H1 (cell line): ENCODE results near the gene DSCAM. TPM values are rescaled to one million over a fixed set of nuclear protein-coding genes. Genes with fewer than 3 reads are reported as not detected.

Experiments used
- CTCF ChIA-PET: fragments of 300-600 bp; sonication (Branson Sonifier 250); formaldehyde crosslinking; loops from one replicate; lab custom pipeline; 2021; ENCODE audit not compliant: partially characterized antibody; lab: Charles Lee
- POLR2A ChIA-PET: fragments of 300-600 bp; sonication (Branson Sonifier 250); formaldehyde crosslinking; loops from one replicate; lab custom pipeline; 2021; ENCODE audit warnings: inconsistent platforms; ENCODE audit not compliant: partially characterized antibody; lab: Charles Lee
- DNase-seq, 2 experiments: peaks; one replicate each; pipeline versions ENCODE4 v3.0.0 to v3.0.0-alpha.2; 2010 to 2022; ENCODE audit warnings: low spot score in 2 of 2, low read depth in 1 of 2, mixed read lengths in 1 of 2
- FAIRE-seq: peaks from 2 replicates; lab custom pipeline; 2011; peaks lifted over from hg19 to GRCh38; lab: Jason Lieb, UNC
- H2AFZ ChIP-seq: 2 replicates; pipeline ENCODE4 v1.8.1; 2012; ENCODE audit warnings: low read length, inconsistent platforms
- H2AK5ac ChIP-seq: 2 replicates; pipeline ENCODE4 v1.6.1; 2013; ENCODE audit warnings: low read depth, low read length
- H2BK120ac ChIP-seq: replicated peaks from 2 replicates; pipeline ENCODE3; 2013; ENCODE audit warnings: low read depth, low read length, inconsistent platforms
- H2BK12ac ChIP-seq: 2 replicates; pipeline ENCODE4 v1.6.1; 2013; ENCODE audit warnings: low read depth, low read length
- H2BK15ac ChIP-seq: 2 replicates; pipeline ENCODE4 v1.6.1; 2013; ENCODE audit warnings: low read length
- H2BK20ac ChIP-seq: 2 replicates; pipeline ENCODE4 v1.6.1; 2013; ENCODE audit warnings: low read length
- H2BK5ac ChIP-seq: 2 replicates; pipeline ENCODE4 v1.6.1; 2013; ENCODE audit warnings: low read depth, low read length
- H3K14ac ChIP-seq: 2 replicates; pipeline ENCODE4 v1.6.1; 2013; ENCODE audit warnings: inconsistent platforms; ENCODE audit not compliant: insufficient read length
- H3K18ac ChIP-seq: 2 replicates; pipeline ENCODE4 v1.6.1; 2013; ENCODE audit warnings: low read length; ENCODE audit errors: extremely low read depth
- H3K23ac ChIP-seq: 2 replicates; pipeline ENCODE4 v1.6.1; 2013; ENCODE audit warnings: inconsistent platforms; ENCODE audit not compliant: insufficient read length
- H3K23me2 ChIP-seq: 2 replicates; pipeline ENCODE4 v1.6.1; 2013; ENCODE audit warnings: low read depth, low read length
- H3K27ac ChIP-seq: 2 replicates; pipeline ENCODE4 v1.6.1; 2011; ENCODE audit warnings: low read depth, low read length, inconsistent platforms
- H3K27me3 ChIP-seq, 4 experiments: replicated peaks in 1 of 4; 1 replicate in 1 of 4; 2 replicates in 3 of 4; pipeline versions ENCODE4 v1.6.1 to v1.8.1; 2011 to 2013; ENCODE audit warnings: low read length in 3 of 4, mild to moderate bottlenecking in 3 of 4, inconsistent platforms in 2 of 4, mixed read lengths in 2 of 4, moderate library complexity in 1 of 4; ENCODE audit not compliant: control insufficient read depth in 3 of 4, insufficient read depth in 3 of 4; ENCODE audit errors: extremely low read depth in 1 of 4
- H3K36me3 ChIP-seq, 4 experiments: 2 replicates each; pipeline versions ENCODE4 v1.6.1 to v1.8.1; 2011 to 2013; ENCODE audit warnings: mild to moderate bottlenecking in 4 of 4, low read length in 3 of 4, moderate library complexity in 2 of 4, control low read depth in 1 of 4, inconsistent platforms in 1 of 4; ENCODE audit not compliant: insufficient read depth in 4 of 4, control insufficient read depth in 2 of 4
- H3K4ac ChIP-seq: replicated peaks from 2 replicates; pipeline ENCODE3; 2013; ENCODE audit warnings: low read length, low read depth, mixed read lengths, inconsistent platforms; ENCODE audit not compliant: insufficient read length
- H3K4me1 ChIP-seq, 4 experiments: replicated peaks in 1 of 4; 1 replicate in 1 of 4; 2 replicates in 3 of 4; pipeline versions ENCODE4 v1.6.1 to v1.8.1; 2011 to 2013; ENCODE audit warnings: low read length in 3 of 4, inconsistent platforms in 2 of 4, mixed read lengths in 1 of 4; ENCODE audit not compliant: insufficient read depth in 4 of 4, control insufficient read depth in 3 of 4
- H3K4me2 ChIP-seq, 2 experiments: 2 replicates each; pipeline versions ENCODE4 v1.6.1 to v1.8.1; 2011 to 2013; ENCODE audit warnings: low read depth in 2 of 2, low read length in 2 of 2, control low read depth in 1 of 2, inconsistent platforms in 1 of 2, mild to moderate bottlenecking in 1 of 2; ENCODE audit not compliant: insufficient read depth in 1 of 2
- H3K4me3 ChIP-seq, 4 experiments: fragments of 200-600, 300-600 bp in 1 of 4; sonication (generic), shearing (Covaris generic), sonication (Bioruptor Twin) in 1 of 4; 2 replicates each; pipeline versions ENCODE4 v1.5.1 to v1.8.1; 2011 to 2016; ENCODE audit warnings: low read length in 4 of 4, low read depth in 3 of 4, control low read depth in 2 of 4, inconsistent platforms in 2 of 4, mild to moderate bottlenecking in 2 of 4, mixed read lengths in 1 of 4, moderate library complexity in 1 of 4; ENCODE audit not compliant: insufficient read depth in 2 of 4; ENCODE audit errors: extremely low read depth in 1 of 4
- H3K56ac ChIP-seq: replicated peaks from 2 replicates; pipeline ENCODE3; 2013; ENCODE audit warnings: low read depth, mild to moderate bottlenecking, mixed read lengths, low read length, inconsistent platforms; ENCODE audit not compliant: insufficient read length
- H3K79me1 ChIP-seq: 2 replicates; pipeline ENCODE4 v1.6.1; 2013; ENCODE audit warnings: low read depth, low read length, control low read depth
- H3K79me2 ChIP-seq, 2 experiments: 2 replicates each; pipeline versions ENCODE4 v1.6.1 to v1.8.1; 2012 to 2013; ENCODE audit warnings: low read length in 2 of 2, mild to moderate bottlenecking in 2 of 2, inconsistent platforms in 1 of 2; ENCODE audit not compliant: insufficient read depth in 2 of 2, control insufficient read depth in 1 of 2
- H3K9ac ChIP-seq, 4 experiments: replicated peaks in 1 of 4; 1 replicate in 1 of 4; 2 replicates in 3 of 4; pipeline versions ENCODE4 v1.6.1 to v1.8.1; 2011 to 2013; ENCODE audit warnings: low read depth in 3 of 4, low read length in 3 of 4, control low read depth in 2 of 4, mild to moderate bottlenecking in 2 of 4, moderate library complexity in 2 of 4, inconsistent platforms in 1 of 4; ENCODE audit errors: extremely low read depth in 1 of 4
- H3K9me3 ChIP-seq, 2 experiments: 2 replicates each; pipeline versions ENCODE4 v1.6.1 to v1.8.1; 2012 to 2013; ENCODE audit warnings: mild to moderate bottlenecking in 2 of 2, moderate library complexity in 2 of 2, control low read depth in 1 of 2, inconsistent platforms in 1 of 2, low read depth in 1 of 2, low read length in 1 of 2, mixed read lengths in 1 of 2; ENCODE audit not compliant: insufficient read depth in 2 of 2
- H4K20me1 ChIP-seq, 2 experiments: replicated peaks in 1 of 2; 2 replicates each; pipeline versions ENCODE3 to v1.8.1; 2011 to 2013; ENCODE audit warnings: inconsistent platforms in 2 of 2, low read length in 2 of 2, mild to moderate bottlenecking in 1 of 2; ENCODE audit not compliant: insufficient read depth in 2 of 2, control insufficient read depth in 1 of 2
- H4K5ac ChIP-seq: 2 replicates; pipeline ENCODE4 v1.6.1; 2013; ENCODE audit warnings: low read length, low read depth, mixed read lengths, inconsistent platforms; ENCODE audit not compliant: insufficient read length
- H4K8ac ChIP-seq: 2 replicates; pipeline ENCODE4 v1.8.0; 2013; ENCODE audit warnings: mild to moderate bottlenecking, moderate library complexity, low read length, inconsistent platforms; ENCODE audit not compliant: insufficient read depth; ENCODE audit errors: extremely low read depth
- H4K91ac ChIP-seq: replicated peaks from 2 replicates; pipeline ENCODE3; 2013; ENCODE audit warnings: low read length, mixed read lengths, inconsistent platforms; ENCODE audit not compliant: insufficient read length
- GABPA ChIP-seq: IDR thresholded peaks from 2 replicates; pipeline ENCODE4 v1.6.1; 2011; ENCODE audit warnings: mild to moderate bottlenecking, low read length, moderate library complexity, borderline replicate concordance; ENCODE audit not compliant: insufficient read depth
- HDAC2 ChIP-seq, 2 experiments: fragments of 300-600 bp in 1 of 2; sonication (generic) in 1 of 2; IDR thresholded peaks; 2 replicates each; pipeline ENCODE4 v1.6.1; 2011 to 2012; ENCODE audit warnings: low read depth in 2 of 2, low read length in 2 of 2, mild to moderate bottlenecking in 2 of 2, moderate library complexity in 2 of 2, borderline replicate concordance in 1 of 2, inconsistent platforms in 1 of 2
- HDAC6 ChIP-seq: IDR thresholded peaks from one replicate; pipeline ENCODE4 v1.7.1; 2012; ENCODE audit warnings: low read depth, mild to moderate bottlenecking, inconsistent platforms, low read length, moderate library complexity
- KDM5A ChIP-seq: fragments of 200-600 bp; IDR thresholded peaks from 2 replicates; pipeline ENCODE4 v1.7.1; 2012; ENCODE audit warnings: mild to moderate bottlenecking, low read length, inconsistent platforms, mixed read lengths
- POLR2AphosphoS5 ChIP-seq: IDR thresholded peaks from 2 replicates; pipeline ENCODE4 v1.6.1; 2011; ENCODE audit warnings: low read depth, low read length
- SP1 ChIP-seq: IDR thresholded peaks from 2 replicates; pipeline ENCODE4 v1.6.1; 2011; ENCODE audit warnings: low read depth, low read length
- SRF ChIP-seq: IDR thresholded peaks from 2 replicates; pipeline ENCODE4 v1.6.1; 2011; ENCODE audit warnings: mild to moderate bottlenecking, low read depth, low read length, moderate library complexity
- TAF7 ChIP-seq: optimal IDR thresholded peaks from 2 replicates; pipeline ENCODE3; 2011; ENCODE audit warnings: low read depth, mild to moderate bottlenecking, inconsistent platforms, low read length, moderate library complexity, borderline replicate concordance
- TEAD4 ChIP-seq: IDR thresholded peaks from 2 replicates; pipeline ENCODE4 v1.6.1; 2012; ENCODE audit warnings: low read depth, low read length, inconsistent platforms, mixed read lengths
- ZNF274 ChIP-seq: IDR thresholded peaks from 2 replicates; pipeline ENCODE4 v1.7.0; 2012; ENCODE audit warnings: low read length, borderline replicate concordance; ENCODE audit errors: extremely low read depth
- WGBS, 2 experiments: shearing (Covaris generic) in 1 of 2; methylation state at CpG; one replicate each; pipeline versions ENCODE4 v1.1.6 to v1.1.7; 2013 to 2015; ENCODE audit warnings: low lambda C conversion rate in 2 of 2, mixed read lengths in 2 of 2, inconsistent platforms in 1 of 2, low coverage in 1 of 2, missing lambda C conversion rate in 1 of 2; ENCODE audit not compliant: insufficient replicate concordance in 2 of 2, insufficient coverage in 1 of 2, insufficient read length in 1 of 2; ENCODE audit errors: extremely low coverage in 1 of 2, missing lambda C conversion rate in 1 of 2; 5-methylcytosine and 5-hydroxymethylcytosine counted together
- polyA plus RNA-seq, 7 experiments: library from polyadenylated mRNA; depleted of rRNA in 3 of 7; stranded (reverse) in 5 of 7; unstranded in 2 of 7; fragments of >200 nt in 5 of 7; fragments of 200-250 nt in 2 of 7; gene quantifications; 1 replicate in 5 of 7; 2 replicates in 1 of 7; 4 replicates in 1 of 7; pipeline versions ENCODE4 v1.2.1 to v1.2.3, GENCODE V29; 2011 to 2013; ENCODE audit warnings: missing spikeins in 2 of 7, mixed read lengths in 2 of 7
- total RNA-seq: library from RNA; stranded (reverse); fragmentation: NEBNext Ultra II Directional; extraction: Animal tissue kit (Norgen Biotek cat#: 25700); gene quantifications from 2 replicates; pipeline ENCODE4 v1.2.1, GENCODE V29; 2021
- TF ChIP-seq, protein P1 (sequence below): IDR thresholded peaks from 2 replicates; pipeline ENCODE4 v1.6.1; 2012; ENCODE audit warnings: inconsistent platforms
- TF ChIP-seq, protein P2 (sequence below), 3 experiments: IDR thresholded peaks; 1 replicate in 2 of 3; 2 replicates in 1 of 3; pipeline versions ENCODE4 v1.5.1 to v1.6.1; 2011; ENCODE audit warnings: low read length in 3 of 3, mild to moderate bottlenecking in 3 of 3, inconsistent platforms in 2 of 3, low read depth in 1 of 3, moderate library complexity in 1 of 3; ENCODE audit not compliant: insufficient read depth in 1 of 3; ENCODE audit errors: control extremely low read depth in 1 of 3

The DSCAM gene
- total and polyA plus RNA-seq, 2 of the 8 experiments (the other 6 are each of a cell fraction or from before 2014, with no cell fraction given): 0.02 to 0.15 TPM

DNA sequence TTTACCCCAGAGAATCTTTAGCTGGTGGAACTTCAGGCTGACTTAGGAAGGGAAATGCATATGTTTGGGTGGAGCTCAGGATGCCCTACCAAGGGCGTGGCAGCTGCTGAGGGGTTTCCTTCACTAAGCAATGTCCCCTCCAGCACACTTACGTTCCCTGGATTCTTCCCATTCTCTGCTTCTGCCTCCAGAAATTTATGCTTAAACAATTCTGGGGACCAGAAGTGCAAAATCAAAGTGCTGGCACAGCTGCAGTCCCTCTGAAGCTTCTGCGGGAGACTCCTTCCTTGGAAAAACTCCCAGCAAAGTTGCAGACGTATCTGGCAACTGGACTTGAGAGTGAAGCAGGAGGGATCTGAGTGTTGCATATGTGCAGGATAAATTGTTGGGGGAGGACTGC is 576.9 kb downstream of the DSCAM start:
- Histone ChIP-seq H3K23me2 (no peaks in the 10 kb centered on the region), H3K9me3 (no peaks in the 10 kb centered on the region), H2AFZ (no peak overlapping the region), H2BK12ac (no peak overlapping the region), H4K91ac (no peak overlapping the region), H2BK20ac (no peak overlapping the region), H3K23ac (no peak overlapping the region), H3K14ac (no peak overlapping the region), H3K4ac (no peak overlapping the region), H2BK15ac (no peak overlapping the region), H2AK5ac (no peak overlapping the region), H3K27me3 (no peaks in the 10 kb centered on the region), H4K8ac (no peak overlapping the region), H2BK5ac (no peak overlapping the region), H3K27ac (no peak overlapping the region), H3K56ac (no peak overlapping the region), H3K4me2 (no peak overlapping the region), H4K5ac (no peak overlapping the region), H3K18ac (no peak overlapping the region), H3K79me1 (no peaks in the 10 kb centered on the region), H3K4me3 (no peak overlapping the region), H3K4me1 (peaks cover 0 to 10% (median 7%) of the 10 kb centered on the region in 4 experiments; a peak in 3 of 7 replicates), H3K9ac (no peak overlapping the region), H3K79me2 (no peaks in the 10 kb centered on the region), H4K20me1 (no peaks in the 10 kb centered on the region), H3K36me3 (no peaks in the 10 kb centered on the region), H2BK120ac (no peak overlapping the region)
- POLR2A ChIA-PET: no interaction called here
- WGBS, 2 experiments: 90% methylated on average over 4 of the region's 4 CpGs; no CpG with 5 or more reads in 1 of the 2 experiments
- DNase-seq: no peak
- CTCF ChIA-PET: no interaction called here
- FAIRE-seq: no peak
- TF ChIP-seq, protein P1, sequence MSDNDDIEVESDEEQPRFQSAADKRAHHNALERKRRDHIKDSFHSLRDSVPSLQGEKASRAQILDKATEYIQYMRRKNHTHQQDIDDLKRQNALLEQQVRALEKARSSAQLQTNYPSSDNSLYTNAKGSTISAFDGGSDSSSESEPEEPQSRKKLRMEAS: no peak
- TF ChIP-seq TAF7: no peak
- no peak for TF ChIP-seq HDAC2 (IDR thresholded peaks at IDR 0.05; ENCODE audit: borderline replicate concordance in 1 of 2, low read depth in 2 of 2, low read length in 2 of 2)
- TF ChIP-seq GABPA: no peak
- no peak for TF ChIP-seq POLR2AphosphoS5
- no peak for TF ChIP-seq HDAC6
- no peak for TF ChIP-seq KDM5A
- TF ChIP-seq ZNF274: no peak
- TF ChIP-seq, protein P2, sequence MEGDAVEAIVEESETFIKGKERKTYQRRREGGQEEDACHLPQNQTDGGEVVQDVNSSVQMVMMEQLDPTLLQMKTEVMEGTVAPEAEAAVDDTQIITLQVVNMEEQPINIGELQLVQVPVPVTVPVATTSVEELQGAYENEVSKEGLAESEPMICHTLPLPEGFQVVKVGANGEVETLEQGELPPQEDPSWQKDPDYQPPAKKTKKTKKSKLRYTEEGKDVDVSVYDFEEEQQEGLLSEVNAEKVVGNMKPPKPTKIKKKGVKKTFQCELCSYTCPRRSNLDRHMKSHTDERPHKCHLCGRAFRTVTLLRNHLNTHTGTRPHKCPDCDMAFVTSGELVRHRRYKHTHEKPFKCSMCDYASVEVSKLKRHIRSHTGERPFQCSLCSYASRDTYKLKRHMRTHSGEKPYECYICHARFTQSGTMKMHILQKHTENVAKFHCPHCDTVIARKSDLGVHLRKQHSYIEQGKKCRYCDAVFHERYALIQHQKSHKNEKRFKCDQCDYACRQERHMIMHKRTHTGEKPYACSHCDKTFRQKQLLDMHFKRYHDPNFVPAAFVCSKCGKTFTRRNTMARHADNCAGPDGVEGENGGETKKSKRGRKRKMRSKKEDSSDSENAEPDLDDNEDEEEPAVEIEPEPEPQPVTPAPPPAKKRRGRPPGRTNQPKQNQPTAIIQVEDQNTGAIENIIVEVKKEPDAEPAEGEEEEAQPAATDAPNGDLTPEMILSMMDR (IDR thresholded peaks at IDR 0.05; ENCODE audit: control extremely low read depth in 1 of 3, insufficient read depth in 1 of 3, low read depth in 1 of 3, low read length in 3 of 3): no peak
- TF ChIP-seq TEAD4: no peak
- no peak for TF ChIP-seq SP1
- no peak for TF ChIP-seq SRF
